Esophagus squamous epithelium (tissue), 5 donors: Measurements from ENCODE around the gene USH1G. TPM values are rescaled to one million over a fixed set of nuclear protein-coding genes. Genes with fewer than 3 reads are reported as not detected.

ENCODE experiments used
- DNase-seq: peaks from one replicate; lab custom pipeline; 2025; lab: John Stamatoyannopoulos, UW
- H3K27ac ChIP-seq, 4 donors: fragments of 200-600 bp; sonication (generic); one replicate each; pipeline ENCODE4 v1.5.1; 2016 to 2019; ENCODE audit warnings: mild to moderate bottlenecking in 1 of 4
- H3K27me3 ChIP-seq, 4 donors: fragments of 200-600 bp; sonication (generic); 1 replicate in 3 of 4; 2 replicates in 1 of 4; pipeline versions ENCODE4 v1.5.1 to v1.6.0; 2017 to 2021; ENCODE audit warnings: antibody characterized with exemption in 1 of 4
- H3K36me3 ChIP-seq, 3 donors: fragments of 200-600 bp; sonication (generic); one replicate each; pipeline ENCODE4 v1.5.1; 2016 to 2019
- H3K4me1 ChIP-seq, 3 donors: fragments of 200-600 bp; sonication (generic); one replicate each; pipeline ENCODE4 v1.5.1; 2017 to 2019
- H3K4me3 ChIP-seq, 4 donors: fragments of 200-600 bp; sonication (generic); 1 replicate in 3 of 4; 2 replicates in 1 of 4; pipeline ENCODE4 v1.5.1; 2016 to 2019; ENCODE audit warnings: mild to moderate bottlenecking in 2 of 4, moderate library complexity in 1 of 4
- H3K9me3 ChIP-seq, 3 donors: fragments of 200-600 bp; sonication (generic); one replicate each; pipeline ENCODE4 v1.5.1; 2016 to 2019
- POLR2A ChIP-seq, 4 donors: fragments of 450-650 bp; IDR thresholded peaks; one replicate each; pipeline ENCODE4 v1.6.1; 2017; ENCODE audit warnings: antibody characterized with exemption in 4 of 4, mild to moderate bottlenecking in 4 of 4, moderate library complexity in 3 of 4
- WGBS, 2 donors: methylation state at CpG; one replicate each; pipeline ENCODE4 v1.1.5; 2018; 5-methylcytosine and 5-hydroxymethylcytosine counted together
- intact Hi-C: fragments of 100-400 bp; cut with DNase I; formaldehyde crosslinking; loops from one replicate; pipeline ENCODE4 v1.15.0; 2022
- total RNA-seq, 4 donors: library from RNA; depleted of rRNA; stranded (reverse); fragments of >200 nt; gene quantifications; one replicate each; pipeline ENCODE4 v1.1.0, GENCODE V29; 2016
- TF ChIP-seq, protein P1 (sequence below), 6 experiments: fragments of 450-650 bp in 4 of 6; fragments of 200-600 bp in 2 of 6; sonication (generic) in 2 of 6; IDR thresholded peaks; one replicate each; pipeline ENCODE4 v1.5.1; 2016 to 2019; ENCODE audit warnings: antibody characterized with exemption in 6 of 6, mild to moderate bottlenecking in 4 of 6, moderate library complexity in 4 of 6
- donor health status: DM: yes; HTN: yes; CAD: no.

Gene USH1G
- total RNA-seq, 4 donors from 2014 or later, result 2.9 to 12.1 (median 6.7) TPM

DNA sequence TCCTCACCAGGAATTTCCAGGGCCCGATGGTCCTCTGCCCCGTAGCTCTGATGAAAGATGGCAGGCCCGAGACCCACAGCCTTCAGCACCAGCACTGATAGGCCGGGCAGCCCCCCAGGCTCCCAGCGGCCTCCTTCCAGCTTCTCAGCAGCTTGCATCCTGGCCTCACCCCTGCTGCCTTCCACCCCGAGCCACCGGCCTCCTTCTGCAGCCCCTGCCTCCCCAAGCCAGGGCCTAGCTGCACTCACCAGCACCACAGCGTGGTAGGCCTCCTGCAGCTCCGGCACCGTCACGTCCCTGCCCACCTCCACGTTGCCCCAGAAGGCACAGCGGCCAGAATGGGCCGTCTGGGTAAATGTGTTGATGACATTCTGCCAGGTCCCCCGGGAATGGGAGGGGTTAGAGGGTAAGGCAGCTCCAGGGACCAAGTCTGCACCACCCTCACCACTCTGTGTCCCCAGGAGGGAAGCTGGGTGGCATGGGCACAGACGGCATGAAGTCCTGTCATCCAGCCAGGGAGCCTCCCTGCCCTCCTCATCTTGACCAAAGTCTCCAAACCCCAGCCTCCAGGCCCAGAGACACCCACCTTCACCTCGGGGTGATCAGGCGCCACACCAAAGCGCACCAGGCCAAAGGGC lies 56.7 kb downstream of the USH1G start:
- Histone ChIP-seq H3K9me3 (no peaks in the 10 kb centered on the region), H3K36me3 (peaks cover 0 to 35% (median 0%) of the 10 kb centered on the region in 3 donors), H3K27me3 (peaks cover 0 to 22% (median 5%) of the 10 kb centered on the region in 4 donors), H3K4me3 (no peak overlapping the region), H3K4me1 (peaks cover 9 to 20% (median 10%) of the 10 kb centered on the region in 3 donors), H3K27ac (no peak overlapping the region)
- DNase-seq, result no peak
- intact Hi-C loops, result no loop called here
- WGBS, 2 donors, result no CpG with 5 or more reads among the region's 19 CpGs
- no peak for TF ChIP-seq POLR2A (IDR thresholded peaks at IDR 0.05)
- TF ChIP-seq, protein P1, sequence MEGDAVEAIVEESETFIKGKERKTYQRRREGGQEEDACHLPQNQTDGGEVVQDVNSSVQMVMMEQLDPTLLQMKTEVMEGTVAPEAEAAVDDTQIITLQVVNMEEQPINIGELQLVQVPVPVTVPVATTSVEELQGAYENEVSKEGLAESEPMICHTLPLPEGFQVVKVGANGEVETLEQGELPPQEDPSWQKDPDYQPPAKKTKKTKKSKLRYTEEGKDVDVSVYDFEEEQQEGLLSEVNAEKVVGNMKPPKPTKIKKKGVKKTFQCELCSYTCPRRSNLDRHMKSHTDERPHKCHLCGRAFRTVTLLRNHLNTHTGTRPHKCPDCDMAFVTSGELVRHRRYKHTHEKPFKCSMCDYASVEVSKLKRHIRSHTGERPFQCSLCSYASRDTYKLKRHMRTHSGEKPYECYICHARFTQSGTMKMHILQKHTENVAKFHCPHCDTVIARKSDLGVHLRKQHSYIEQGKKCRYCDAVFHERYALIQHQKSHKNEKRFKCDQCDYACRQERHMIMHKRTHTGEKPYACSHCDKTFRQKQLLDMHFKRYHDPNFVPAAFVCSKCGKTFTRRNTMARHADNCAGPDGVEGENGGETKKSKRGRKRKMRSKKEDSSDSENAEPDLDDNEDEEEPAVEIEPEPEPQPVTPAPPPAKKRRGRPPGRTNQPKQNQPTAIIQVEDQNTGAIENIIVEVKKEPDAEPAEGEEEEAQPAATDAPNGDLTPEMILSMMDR (IDR thresholded peaks at IDR 0.05), result no peak

Other genes starting within 250 kb of the USH1G start
- 1 to 10 TPM in 2 of 4 donors, under 1 TPM in 2; 0.48 to 1.3 (median 0.89) TPM for gene CD300LF, start 210.3 kb downstream of the USH1G start, total RNA-seq
- 1 to 10 TPM in 2 of 4 donors, under 1 TPM in 1, not detected in 1; 0.44 to 3.2 (median 1.6) TPM for gene RAB37, start 186.0 kb downstream of the USH1G start, total RNA-seq
- gene NHERF1, start 174.6 kb downstream of the USH1G start, total RNA-seq, result 100 to 1,000 TPM; 214 to 483 (median 313) TPM
- gene NAT9, start 146.9 kb downstream of the USH1G start, total RNA-seq, result 10 to 100 TPM; 17.3 to 29.8 (median 24.5) TPM
- 1 to 10 TPM in 1 of 4 donors, under 1 TPM in 2, not detected in 1; 0.13 to 4.6 (median 0.19) TPM for gene GRIN2C, start 63.4 kb downstream of the USH1G start, total RNA-seq
- gene FDXR, start 50.3 kb downstream of the USH1G start, total RNA-seq, result 10 to 100 TPM; 24.4 to 46.4 (median 32.4) TPM
- gene FADS6, start 29.6 kb downstream of the USH1G start, total RNA-seq, result 1 to 10 TPM in 2 of 4 donors, under 1 TPM in 2; 0.19 to 6.0 (median 1.9) TPM
- 1 to 10 TPM in 1 of 4 donors, under 1 TPM in 2, not detected in 1; 0.38 to 1.4 (median 0.41) TPM for gene OTOP2, start 1.0 kb upstream of the USH1G start, total RNA-seq
- gene OTOP3, start 12.6 kb upstream of the USH1G start, total RNA-seq, result 10 to 100 TPM in 3 of 4 donors, 1 to 10 TPM in 1; 7.1 to 33.9 (median 24.0) TPM
- gene HID1, start 49.5 kb upstream of the USH1G start, total RNA-seq, result 1 to 10 TPM; 1.7 to 6.3 (median 2.6) TPM
- 1 to 10 TPM; 5.3 to 7.9 (median 6.7) TPM for gene CDR2L, start 64.4 kb upstream of the USH1G start, total RNA-seq
- 100 to 1,000 TPM in 1 of 4 donors, 10 to 100 TPM in 3; 44.4 to 110 (median 61.6) TPM for gene MRPL58, start 89.4 kb upstream of the USH1G start, total RNA-seq
- gene ATP5PD, start 123.7 kb upstream of the USH1G start, total RNA-seq, result 100 to 1,000 TPM; 252 to 300 (median 277) TPM
- 10 to 100 TPM; 11.5 to 17.6 (median 14.2) TPM for gene KCTD2, start 124.0 kb upstream of the USH1G start, total RNA-seq
- 10 to 100 TPM; 13.4 to 22.9 (median 17.4) TPM for gene SLC16A5, start 164.7 kb upstream of the USH1G start, total RNA-seq
- 1 to 10 TPM; 4.0 to 9.1 (median 5.3) TPM for gene ARMC7, start 186.7 kb upstream of the USH1G start, total RNA-seq
- 10 to 100 TPM; 81.7 to 97.5 (median 88.4) TPM for gene NT5C, start 208.5 kb upstream of the USH1G start, total RNA-seq
- gene JPT1, start 231.3 kb upstream of the USH1G start, total RNA-seq, result 100 to 1,000 TPM in 3 of 4 donors, 10 to 100 TPM in 1; 82.2 to 249 (median 196) TPM